ENCODE results near the gene FOXP1.

GRCh38 chr3:71018799-71019198, 564.7 kb downstream of the FOXP1 start:
- TF ChIP-seq CSRNP3 (CRISPR knock-in tag; IDR thresholded peaks at IDR 0.05) (no peak), PATZ1 (CRISPR knock-in tag; IDR thresholded peaks at IDR 0.05; ENCODE audit: borderline replicate concordance) (no peak), CSDC2 (CRISPR knock-in tag; IDR thresholded peaks at IDR 0.05) (no peak), TOX (CRISPR knock-in tag; IDR thresholded peaks at IDR 0.05; ENCODE audit: borderline replicate concordance) (no peak), ZFP3 (CRISPR knock-in tag; IDR thresholded peaks at IDR 0.05) (no peak), ARNTL (CRISPR knock-in tag; IDR thresholded peaks at IDR 0.05; ENCODE audit: borderline replicate concordance, low read depth) (no peak)

All from SK-N-SH treated with all-trans-retinoic acid at 6 μM for 48 hours (cell line).